ENCODE results near the gene ZCCHC24. TPM values are rescaled to one million over a fixed set of nuclear protein-coding genes. Genes with fewer than 3 reads are reported as not detected.

ZCCHC24 gene
- polyA plus RNA-seq, 1 of the 3 experiments (the other 2 are of a cell fraction) = 15.8 TPM

DNA sequence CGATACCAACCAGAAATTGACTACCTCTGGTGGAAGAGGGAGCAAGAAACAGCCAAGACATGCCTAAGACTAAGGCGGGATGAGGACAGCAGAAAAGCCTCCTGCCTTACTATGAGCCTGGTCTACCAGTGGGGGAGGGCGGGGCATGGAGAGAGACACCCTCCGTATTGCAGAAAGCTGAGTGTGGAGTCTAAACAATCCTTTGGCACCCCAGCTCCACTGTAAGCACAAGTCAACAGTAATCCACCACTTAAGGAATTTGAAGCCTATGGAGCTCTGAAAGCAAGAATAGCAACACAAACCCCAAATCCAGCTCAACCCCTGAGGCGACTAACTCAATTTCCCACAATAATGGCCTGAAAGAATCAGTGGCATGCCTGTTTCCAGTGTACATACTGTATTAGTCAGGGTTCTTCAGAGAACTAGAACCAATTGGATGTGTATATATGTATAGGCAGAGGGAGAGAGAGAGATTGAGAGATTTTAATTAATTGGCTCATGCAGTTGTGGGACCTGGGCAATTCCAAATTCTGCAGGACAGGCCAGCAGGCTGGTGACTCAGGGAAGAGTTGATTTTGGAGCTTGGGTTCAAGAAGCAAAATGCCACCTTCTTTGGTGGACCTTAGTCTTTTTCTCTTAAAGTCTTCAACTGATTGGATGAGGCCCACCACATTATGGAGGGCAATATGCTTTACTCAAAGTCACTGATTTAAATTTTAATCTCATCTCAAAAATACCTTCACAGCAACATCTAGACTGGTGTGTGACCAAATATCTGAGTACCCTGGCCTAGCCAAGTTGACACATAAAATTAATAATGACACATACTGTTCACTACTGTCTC lies 84.7 kb downstream of the ZCCHC24 start:
- Histone ChIP-seq H3K79me2 (ENCODE audit: insufficient read depth) (no peaks in the 10 kb centered on the region), H2AFZ (ENCODE audit: low read depth) (no peak overlapping the region), H3K4me3 (ENCODE audit: low read depth in 2 of 2, low read length in 1 of 2) (no peak overlapping the region), H3K4me1 (ENCODE audit: control insufficient read depth in 1 of 2, insufficient read depth in 2 of 2, low read depth in 1 of 2, low read length in 1 of 2) (no peaks in the 10 kb centered on the region), H3K4me2 (no peak overlapping the region), H3K36me3 (replicated peaks in 1 of 2; ENCODE audit: control insufficient read depth in 1 of 2, insufficient read depth in 2 of 2, low read length in 1 of 2) (no peaks in the 10 kb centered on the region), H3K27ac (ENCODE audit: low read depth in 2 of 2, low read length in 1 of 2) (no peak overlapping the region), H3K9me3 (peaks cover 8% of the 10 kb centered on the region; the same call in 1 of the 2 replicates), H3K9ac (no peak overlapping the region), H4K20me1 (ENCODE audit: insufficient read depth) (no peaks in the 10 kb centered on the region), H3K9me2 (no peaks in the 10 kb centered on the region), H3F3A (replicated peaks; ENCODE audit: insufficient read depth) (peaks cover 22% of the 10 kb centered on the region), H3K27me3 (ENCODE audit: insufficient read depth) (no peaks in the 10 kb centered on the region)
- DNase-seq = no peak
- WGBS (ENCODE audit: low lambda C conversion rate) = 95% methylated on average over 5 of the region's 5 CpGs
- ChIA-PET CTCF (interaction anchor here (0.6 to 1.3 kb wide), 2 partner anchors 31 to 127 kb away, joined by 3 read pairs; no protein-coding TSS in a partner anchor), POLR2A (no interaction called here)
- TF ChIP-seq FOSL2 (IDR thresholded peaks at IDR 0.05; ENCODE audit: borderline replicate concordance, low read depth) (no peak), ELF1 (IDR thresholded peaks at IDR 0.05) (no peak), CHD2 (IDR thresholded peaks at IDR 0.05; ENCODE audit: low read length, partially characterized antibody) (no peak), POLR2AphosphoS5 (IDR thresholded peaks at IDR 0.05; ENCODE audit: low read depth, low read length) (no peak), SIN3A (IDR thresholded peaks at IDR 0.05; ENCODE audit: borderline replicate concordance, low read depth, low read length) (no peak)

DNA sequence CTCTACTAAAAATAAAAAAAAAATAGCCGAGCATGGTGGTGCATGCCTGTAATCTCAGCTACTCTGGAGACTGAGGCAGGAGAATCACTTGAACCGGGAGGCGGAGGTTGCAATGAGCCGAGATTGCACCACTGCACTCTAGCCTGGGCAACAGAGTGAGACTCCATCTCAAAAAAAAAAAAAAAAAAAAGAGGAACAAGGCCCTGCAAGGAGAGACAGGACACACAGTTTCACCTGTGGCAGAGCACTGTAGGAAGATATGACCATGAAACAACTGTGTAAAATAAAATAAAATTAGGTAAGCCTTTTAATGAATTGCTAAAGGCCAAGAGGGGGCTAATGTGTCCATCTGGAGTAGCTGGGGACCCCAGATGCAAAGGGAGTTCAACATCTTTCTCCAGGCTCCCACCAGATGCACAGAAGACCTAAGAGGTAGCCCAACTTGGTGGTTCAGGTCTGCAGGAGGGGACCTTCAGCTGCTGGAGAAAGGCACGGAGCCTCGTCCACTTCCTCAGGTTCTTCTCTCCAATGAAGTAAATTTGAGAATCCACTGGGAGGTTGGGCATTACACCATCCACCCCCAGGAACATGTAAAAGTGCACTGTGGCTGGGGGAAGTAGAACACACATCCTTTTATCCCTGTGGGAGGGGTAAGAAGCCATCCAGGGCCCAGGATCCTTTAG lies 85.5 kb downstream of the ZCCHC24 start:
- H3K79me2 ChIP-seq (ENCODE audit: insufficient read depth) = no peaks in the 10 kb centered on the region
- H3K4me1 ChIP-seq (ENCODE audit: control insufficient read depth in 1 of 2, insufficient read depth in 2 of 2, low read depth in 1 of 2, low read length in 1 of 2) = no peaks in the 10 kb centered on the region
- H3K27ac ChIP-seq (ENCODE audit: low read depth in 2 of 2, low read length in 1 of 2) = no peak overlapping the region
- no peaks in the 10 kb centered on the region for H3K27me3 ChIP-seq (ENCODE audit: insufficient read depth)
- peaks cover 4 to 6% of the 10 kb centered on the region in 2 experiments for H3K36me3 ChIP-seq (replicated peaks in 1 of 2; ENCODE audit: control insufficient read depth in 1 of 2, insufficient read depth in 2 of 2, low read length in 1 of 2)
- ChIA-PET POLR2A (no interaction called here), CTCF (interaction anchor here (0.6 to 2.7 kb wide), 3 partner anchors 12 to 30 kb away, joined by 3 to 13 read pairs (median 3); no protein-coding TSS in a partner anchor)
- 91% methylated on average over 6 of the region's 6 CpGs for WGBS (ENCODE audit: low lambda C conversion rate)
- H3K4me3 ChIP-seq (ENCODE audit: low read depth in 2 of 2, low read length in 1 of 2) = no peak overlapping the region
- peaks cover 29% of the 10 kb centered on the region for H3F3A ChIP-seq (replicated peaks; ENCODE audit: insufficient read depth)
- H3K9me3 ChIP-seq = peaks cover 8% of the 10 kb centered on the region; the same call in 1 of the 2 replicates
- H2AFZ ChIP-seq (ENCODE audit: low read depth) = no peak overlapping the region
- TF ChIP-seq RXRA (IDR thresholded peaks at IDR 0.05; ENCODE audit: borderline replicate concordance, low read depth) = no peak
- TF ChIP-seq GABPA (IDR thresholded peaks at IDR 0.05; ENCODE audit: low read depth) = no peak
- no peak overlapping the region for H3K4me2 ChIP-seq
- no peak for DNase-seq
- no peak overlapping the region for H3K9ac ChIP-seq
- no peaks in the 10 kb centered on the region for H3K9me2 ChIP-seq
- no peaks in the 10 kb centered on the region for H4K20me1 ChIP-seq (ENCODE audit: insufficient read depth)

DNA sequence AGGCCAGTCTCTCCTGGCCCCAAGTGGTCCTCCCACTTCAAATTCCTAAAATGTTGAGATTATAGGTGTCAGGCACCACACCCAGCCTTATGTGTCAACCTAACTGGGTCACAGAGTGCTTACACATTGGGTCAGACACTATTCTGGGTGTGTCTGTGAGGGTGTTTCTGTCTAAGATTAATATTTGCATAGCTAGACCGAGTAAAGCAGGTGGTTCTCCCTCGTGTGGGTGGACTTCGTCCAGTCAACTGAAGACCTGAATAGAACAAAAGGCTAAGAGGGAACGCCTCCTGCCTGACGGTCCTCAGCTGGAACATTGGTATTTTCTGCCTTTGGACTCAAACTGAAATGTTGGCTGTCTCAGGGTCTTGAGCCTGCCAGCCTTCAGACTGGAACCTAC lies 86.6 kb downstream of the ZCCHC24 start:
- 0 out of 2 replicates have a peak, but pooled peaks cover under 1% of the 10 kb centered on the region for H3K79me2 ChIP-seq (ENCODE audit: insufficient read depth)
- H3K4me1 ChIP-seq (ENCODE audit: control insufficient read depth in 1 of 2, insufficient read depth in 2 of 2, low read depth in 1 of 2, low read length in 1 of 2) = no peaks in the 10 kb centered on the region
- no peak overlapping the region for H2AFZ ChIP-seq (ENCODE audit: low read depth)
- ChIA-PET CTCF (interaction anchor here (0.7 to 2.7 kb wide), 5 partner anchors 11 to 129 kb away, joined by 3 to 13 read pairs (median 4); no protein-coding TSS in a partner anchor), POLR2A (no interaction called here)
- no peak overlapping the region for H3K4me3 ChIP-seq (ENCODE audit: low read depth in 2 of 2, low read length in 1 of 2)
- peaks cover 27% of the 10 kb centered on the region for H3F3A ChIP-seq (replicated peaks; ENCODE audit: insufficient read depth)
- no peak for DNase-seq
- no peak overlapping the region for H3K4me2 ChIP-seq
- WGBS (ENCODE audit: low lambda C conversion rate) = 80% methylated on average over 5 of the region's 5 CpGs
- H3K9me2 ChIP-seq = no peaks in the 10 kb centered on the region
- H3K27ac ChIP-seq (ENCODE audit: low read depth in 2 of 2, low read length in 1 of 2) = no peak overlapping the region
- peaks cover 16 to 17% of the 10 kb centered on the region in 2 experiments for H3K36me3 ChIP-seq (replicated peaks in 1 of 2; ENCODE audit: control insufficient read depth in 1 of 2, insufficient read depth in 2 of 2, low read length in 1 of 2)
- no peak overlapping the region for H3K9ac ChIP-seq
- TF ChIP-seq TEAD4 (IDR thresholded peaks at IDR 0.05; ENCODE audit: borderline replicate concordance, insufficient read depth) (no peak), RFX5 (IDR thresholded peaks at IDR 0.05; ENCODE audit: low read length) (no peak), ELF1 (IDR thresholded peaks at IDR 0.05) (no peak), TCF12 (IDR thresholded peaks at IDR 0.05) (no peak), GATA2 (CRISPR knock-in tag; IDR thresholded peaks at IDR 0.05) (no peak), NRF1 (IDR thresholded peaks at IDR 0.05; ENCODE audit: low read depth, low read length) (no peak), FOXM1 (IDR thresholded peaks at IDR 0.05; ENCODE audit: low read depth) (no peak), FOXJ3 (CRISPR knock-in tag; IDR thresholded peaks at IDR 0.05) (no peak)
- H4K20me1 ChIP-seq (ENCODE audit: insufficient read depth) = no peaks in the 10 kb centered on the region
- no peaks in the 10 kb centered on the region for H3K9me3 ChIP-seq
- no peaks in the 10 kb centered on the region for H3K27me3 ChIP-seq (ENCODE audit: insufficient read depth)

Data from SK-N-SH (cell line).